ENCODE measurements around the gene POLK. TPM values are rescaled to one million over a fixed set of nuclear protein-coding genes. Genes with fewer than 3 reads are reported as not detected.

POLK gene
- polyA plus RNA-seq, 1 experiment, result 30.9 TPM

- no peak for TF ChIP-seq CTCF (IDR thresholded peaks at IDR 0.05; ENCODE audit: low read depth, low read length)
- Histone ChIP-seq H3K27me3 (ENCODE audit: control insufficient read depth, insufficient read depth, low read length) (no peaks in the 10 kb centered on the region), H3K9me3 (ENCODE audit: control insufficient read depth, insufficient read depth, low read length) (peaks cover 2% of the 10 kb centered on the region; the same call in 1 of the 2 replicates), H3K4me3 (ENCODE audit: low read depth, low read length) (no peak overlapping the region), H3K27ac (ENCODE audit: low read depth, low read length) (no peak overlapping the region)
- ChIA-PET POLR2A (no interaction called here), CTCF (no interaction called here)
- no peak for DNase-seq (ENCODE audit: low read depth, low spot score)
Observed at GRCh38 chr5:75513841-75514240, 2.1 kb downstream of the POLK start.

- Histone ChIP-seq H3K4me3 (ENCODE audit: low read depth, low read length) (no peak overlapping the region), H3K27ac (ENCODE audit: low read depth, low read length) (no peak overlapping the region), H3K9me3 (ENCODE audit: control insufficient read depth, insufficient read depth, low read length) (peaks cover 2% of the 10 kb centered on the region; the same call in 1 of the 2 replicates), H3K27me3 (ENCODE audit: control insufficient read depth, insufficient read depth, low read length) (no peaks in the 10 kb centered on the region)
- no peak for DNase-seq (ENCODE audit: low read depth, low spot score)
- POLR2A ChIA-PET, result no interaction called here
- CTCF ChIA-PET, result no interaction called here
- no peak for TF ChIP-seq CTCF (IDR thresholded peaks at IDR 0.05; ENCODE audit: low read depth, low read length)
Observed at GRCh38 chr5:75514323-75514722, 2.6 kb downstream of the POLK start.

- ChIA-PET POLR2A (no interaction called here), CTCF (no interaction called here)
- Histone ChIP-seq H3K27ac (ENCODE audit: low read depth, low read length) (no peak overlapping the region), H3K9me3 (ENCODE audit: control insufficient read depth, insufficient read depth, low read length) (peaks cover 5% of the 10 kb centered on the region; the same call in 1 of the 2 replicates), H3K27me3 (ENCODE audit: control insufficient read depth, insufficient read depth, low read length) (no peaks in the 10 kb centered on the region), H3K4me3 (ENCODE audit: low read depth, low read length) (no peak overlapping the region)
- no peak for DNase-seq (ENCODE audit: low read depth, low spot score)
- no peak for TF ChIP-seq CTCF (IDR thresholded peaks at IDR 0.05; ENCODE audit: low read depth, low read length)
Observed at GRCh38 chr5:75519761-75520160, 8.1 kb downstream of the POLK start.

GRCh38 chr5:75521195-75521594 lies 9.5 kb downstream of the POLK start:
- no peak for TF ChIP-seq CTCF (IDR thresholded peaks at IDR 0.05; ENCODE audit: low read depth, low read length)
- H3K27ac ChIP-seq (ENCODE audit: low read depth, low read length), result no peak overlapping the region
- DNase-seq (ENCODE audit: low read depth, low spot score), result no peak
- ChIA-PET POLR2A (no interaction called here), CTCF (no interaction called here)
- peaks cover 5% of the 10 kb centered on the region; the same call in 1 of the 2 replicates for H3K9me3 ChIP-seq (ENCODE audit: control insufficient read depth, insufficient read depth, low read length)
- H3K27me3 ChIP-seq (ENCODE audit: control insufficient read depth, insufficient read depth, low read length), result no peaks in the 10 kb centered on the region
- H3K4me3 ChIP-seq (ENCODE audit: low read depth, low read length), result no peak overlapping the region

GRCh38 chr5:75522025-75522424 lies 10.3 kb downstream of the POLK start:
- no peak for DNase-seq (ENCODE audit: low read depth, low spot score)
- H3K9me3 ChIP-seq (ENCODE audit: control insufficient read depth, insufficient read depth, low read length), result peaks cover 5% of the 10 kb centered on the region; the same call in 1 of the 2 replicates
- ChIA-PET CTCF (no interaction called here), POLR2A (no interaction called here)
- no peak for TF ChIP-seq CTCF (IDR thresholded peaks at IDR 0.05; ENCODE audit: low read depth, low read length)
- H3K4me3 ChIP-seq (ENCODE audit: low read depth, low read length), result no peak overlapping the region
- H3K27me3 ChIP-seq (ENCODE audit: control insufficient read depth, insufficient read depth, low read length), result no peaks in the 10 kb centered on the region
- no peak overlapping the region for H3K27ac ChIP-seq (ENCODE audit: low read depth, low read length)
